WTC11 (cell line): ENCODE measurements around the gene RBMS1.

Experiments used
- ATF1 ChIP-seq: sonication (generic); formaldehyde crosslinking; IDR thresholded peaks from 2 replicates; pipeline ENCODE4 v1.8.1; 2023; ENCODE audit warnings: mild to moderate bottlenecking, moderate library complexity, missing genetic modification reagents
- FOXJ3 ChIP-seq: sonication (generic); formaldehyde crosslinking; IDR thresholded peaks from 2 replicates; pipeline ENCODE4 v1.9.0; 2021; ENCODE audit warnings: missing genetic modification reagents, mild to moderate bottlenecking, borderline replicate concordance
- PREB ChIP-seq: sonication (generic); formaldehyde crosslinking; IDR thresholded peaks from 2 replicates; pipeline ENCODE4 v1.8.1; 2022; ENCODE audit warnings: mild to moderate bottlenecking, missing genetic modification reagents, moderate library complexity, borderline replicate concordance
- TEAD4 ChIP-seq: sonication (generic); formaldehyde crosslinking; IDR thresholded peaks from 2 replicates; pipeline ENCODE4 v1.8.0; 2022; ENCODE audit warnings: mild to moderate bottlenecking, missing genetic modification reagents
- TF ChIP-seq, protein P1 (sequence below): fragments of 200-600 bp; IDR thresholded peaks from 2 replicates; pipeline ENCODE4 v1.8.0; 2022; ENCODE audit warnings: antibody characterized with exemption
- TF ChIP-seq, protein P2 (sequence below): sonication (generic); formaldehyde crosslinking; IDR thresholded peaks from 2 replicates; pipeline ENCODE4 v1.8.1; 2022; ENCODE audit warnings: low read depth, mild to moderate bottlenecking, moderate library complexity, missing genetic modification reagents, borderline replicate concordance

GRCh38 chr2:160227293-160227915 is 266.2 kb downstream of the RBMS1 start:
- TF ChIP-seq, protein P1, sequence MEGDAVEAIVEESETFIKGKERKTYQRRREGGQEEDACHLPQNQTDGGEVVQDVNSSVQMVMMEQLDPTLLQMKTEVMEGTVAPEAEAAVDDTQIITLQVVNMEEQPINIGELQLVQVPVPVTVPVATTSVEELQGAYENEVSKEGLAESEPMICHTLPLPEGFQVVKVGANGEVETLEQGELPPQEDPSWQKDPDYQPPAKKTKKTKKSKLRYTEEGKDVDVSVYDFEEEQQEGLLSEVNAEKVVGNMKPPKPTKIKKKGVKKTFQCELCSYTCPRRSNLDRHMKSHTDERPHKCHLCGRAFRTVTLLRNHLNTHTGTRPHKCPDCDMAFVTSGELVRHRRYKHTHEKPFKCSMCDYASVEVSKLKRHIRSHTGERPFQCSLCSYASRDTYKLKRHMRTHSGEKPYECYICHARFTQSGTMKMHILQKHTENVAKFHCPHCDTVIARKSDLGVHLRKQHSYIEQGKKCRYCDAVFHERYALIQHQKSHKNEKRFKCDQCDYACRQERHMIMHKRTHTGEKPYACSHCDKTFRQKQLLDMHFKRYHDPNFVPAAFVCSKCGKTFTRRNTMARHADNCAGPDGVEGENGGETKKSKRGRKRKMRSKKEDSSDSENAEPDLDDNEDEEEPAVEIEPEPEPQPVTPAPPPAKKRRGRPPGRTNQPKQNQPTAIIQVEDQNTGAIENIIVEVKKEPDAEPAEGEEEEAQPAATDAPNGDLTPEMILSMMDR: no peak
- TF ChIP-seq, protein P2, sequence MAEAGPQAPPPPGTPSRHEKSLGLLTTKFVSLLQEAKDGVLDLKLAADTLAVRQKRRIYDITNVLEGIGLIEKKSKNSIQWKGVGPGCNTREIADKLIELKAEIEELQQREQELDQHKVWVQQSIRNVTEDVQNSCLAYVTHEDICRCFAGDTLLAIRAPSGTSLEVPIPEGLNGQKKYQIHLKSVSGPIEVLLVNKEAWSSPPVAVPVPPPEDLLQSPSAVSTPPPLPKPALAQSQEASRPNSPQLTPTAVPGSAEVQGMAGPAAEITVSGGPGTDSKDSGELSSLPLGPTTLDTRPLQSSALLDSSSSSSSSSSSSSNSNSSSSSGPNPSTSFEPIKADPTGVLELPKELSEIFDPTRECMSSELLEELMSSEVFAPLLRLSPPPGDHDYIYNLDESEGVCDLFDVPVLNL: no peak
- TF ChIP-seq FOXJ3 (no peak), ATF1 (no peak), PREB (CRISPR knock-in tag) (no peak), TEAD4 (CRISPR knock-in tag) (no peak)
